ENCODE data around the gene NPHP4.

- TF ChIP-seq POLR2AphosphoS5 (IDR thresholded peaks at IDR 0.05) (no peak), EP300 (IDR thresholded peaks at IDR 0.05; ENCODE audit: low read depth) (no peak)
- TF ChIP-seq, protein P1, sequence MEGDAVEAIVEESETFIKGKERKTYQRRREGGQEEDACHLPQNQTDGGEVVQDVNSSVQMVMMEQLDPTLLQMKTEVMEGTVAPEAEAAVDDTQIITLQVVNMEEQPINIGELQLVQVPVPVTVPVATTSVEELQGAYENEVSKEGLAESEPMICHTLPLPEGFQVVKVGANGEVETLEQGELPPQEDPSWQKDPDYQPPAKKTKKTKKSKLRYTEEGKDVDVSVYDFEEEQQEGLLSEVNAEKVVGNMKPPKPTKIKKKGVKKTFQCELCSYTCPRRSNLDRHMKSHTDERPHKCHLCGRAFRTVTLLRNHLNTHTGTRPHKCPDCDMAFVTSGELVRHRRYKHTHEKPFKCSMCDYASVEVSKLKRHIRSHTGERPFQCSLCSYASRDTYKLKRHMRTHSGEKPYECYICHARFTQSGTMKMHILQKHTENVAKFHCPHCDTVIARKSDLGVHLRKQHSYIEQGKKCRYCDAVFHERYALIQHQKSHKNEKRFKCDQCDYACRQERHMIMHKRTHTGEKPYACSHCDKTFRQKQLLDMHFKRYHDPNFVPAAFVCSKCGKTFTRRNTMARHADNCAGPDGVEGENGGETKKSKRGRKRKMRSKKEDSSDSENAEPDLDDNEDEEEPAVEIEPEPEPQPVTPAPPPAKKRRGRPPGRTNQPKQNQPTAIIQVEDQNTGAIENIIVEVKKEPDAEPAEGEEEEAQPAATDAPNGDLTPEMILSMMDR (IDR thresholded peaks at IDR 0.05) = no peak
Observed at GRCh38 chr1:6008084-6008415, 15.8 kb upstream of the NPHP4 start.

Data from transverse colon (tissue), 4 donors.